ENCODE data around the gene POLRMT.

DNA sequence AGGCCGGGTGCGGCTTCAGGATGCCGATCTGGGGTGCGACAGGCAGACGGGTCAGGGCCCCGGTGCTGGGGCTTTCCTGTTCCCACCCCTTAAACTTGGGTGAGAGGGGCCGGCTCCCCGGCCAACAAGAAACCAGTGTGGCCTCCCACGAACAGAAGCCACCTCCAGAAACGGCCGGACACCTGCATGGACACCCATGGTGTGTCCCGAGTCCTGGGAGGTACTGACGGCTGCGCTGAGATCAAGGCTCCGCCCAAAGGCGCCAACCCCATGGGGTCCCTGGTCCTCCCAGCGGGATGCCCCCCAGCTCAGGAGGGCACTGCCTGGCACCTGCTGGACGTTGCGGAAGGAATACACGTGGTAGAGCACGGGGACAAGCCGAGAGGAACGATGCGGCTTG, 11.5 kb downstream of the POLRMT start:
- TF ChIP-seq CTCF (IDR thresholded peaks at IDR 0.05) (no peak), POLR2A (IDR thresholded peaks at IDR 0.05) (no peak)

Measured in breast epithelium (tissue), 3 donors.